ENCODE measurements around the gene P4HTM.

GRCh38 chr3:48997714-48998637 lies 7.9 kb downstream of the P4HTM start:
- TF ChIP-seq JUN (IDR thresholded peaks at IDR 0.05; ENCODE audit: low read depth, low read length) (no peak), POLR2A (IDR thresholded peaks at IDR 0.05; ENCODE audit: control extremely low read depth in 1 of 2, low read depth in 2 of 2, low read length in 2 of 2) (no peak), MAFK (IDR thresholded peaks at IDR 0.05; ENCODE audit: low read depth, low read length) (no peak)

Data from H1 (cell line).